Neural crest cell (in vitro differentiated cells): ENCODE data around the gene KCNK16. TPM values are rescaled to one million over a fixed set of nuclear protein-coding genes. Genes with fewer than 3 reads are reported as not detected.
"Not testable (repeated sequence)": the region's sequence is repeated elsewhere in the genome, so short reads cannot be mapped to it uniquely, and the experiment has no call there.

Source experiments
- DNase-seq: peaks from one replicate; pipeline ENCODE4 v3.0.0; 2021; ENCODE audit warnings: low read depth, mixed read lengths, low spot score
- H3K27ac Mint-ChIP-seq: one replicate; pipeline ENCODE4 v1.8.0; 2021; ENCODE audit warnings: mild to moderate bottlenecking, mixed read lengths; ENCODE audit not compliant: unreplicated experiment
- H3K27me3 Mint-ChIP-seq: 2 replicates; pipeline ENCODE4 v1.8.0; 2021; ENCODE audit warnings: low read depth, mild to moderate bottlenecking, mixed read lengths
- H3K36me3 Mint-ChIP-seq: 2 replicates; pipeline ENCODE4 v1.8.0; 2021; ENCODE audit warnings: low read depth, mild to moderate bottlenecking, mixed read lengths
- H3K4me1 Mint-ChIP-seq: 2 replicates; pipeline ENCODE4 v1.8.0; 2021; ENCODE audit warnings: mixed read lengths
- H3K4me3 Mint-ChIP-seq: one replicate; pipeline ENCODE4 v1.8.0; 2021; ENCODE audit warnings: mild to moderate bottlenecking, mixed read lengths
- H3K9me3 Mint-ChIP-seq: 2 replicates; pipeline ENCODE4 v1.8.0; 2021; ENCODE audit warnings: mixed read lengths
- total RNA-seq: library from RNA; stranded (reverse); gene quantifications from 2 replicates; pipeline ENCODE4 v1.2.1, GENCODE V29; 2021
- TF ChIP-seq, protein P1 (sequence below): fragments of 200-600 bp; sonication (generic); conservative IDR thresholded peaks from 2 replicates; pipeline ENCODE4 v1.5.0; 2021; ENCODE audit warnings: antibody characterized with exemption, mild to moderate bottlenecking

KCNK16 gene
- total RNA-seq, 1 donor from 2014 or later: not detected

DNA sequence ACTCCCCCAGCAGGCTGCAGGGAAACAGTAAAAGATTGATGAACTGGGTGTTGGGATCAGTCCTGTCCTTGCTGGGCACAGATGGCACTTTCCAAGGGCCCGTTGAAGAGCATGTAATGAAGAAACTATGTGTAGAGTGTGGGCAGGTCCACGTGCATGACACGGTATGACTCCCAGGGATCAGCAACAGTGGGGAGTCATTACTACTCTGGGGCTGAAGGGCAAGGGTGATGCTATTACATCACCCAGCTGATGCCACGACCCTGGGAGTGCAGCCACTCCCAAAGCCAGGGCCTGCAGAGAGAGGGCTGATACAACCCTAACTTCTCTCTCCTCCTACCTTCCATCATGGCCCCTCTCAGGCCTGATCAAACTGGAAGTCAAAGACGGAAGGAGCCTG is 28.4 kb downstream of the KCNK16 start:
- H3K36me3 Mint-ChIP-seq: no peaks in the 10 kb centered on the region
- H3K4me1 Mint-ChIP-seq: peaks cover 33% of the 10 kb centered on the region
- no peak overlapping the region for H3K27ac Mint-ChIP-seq
- TF ChIP-seq, protein P1, sequence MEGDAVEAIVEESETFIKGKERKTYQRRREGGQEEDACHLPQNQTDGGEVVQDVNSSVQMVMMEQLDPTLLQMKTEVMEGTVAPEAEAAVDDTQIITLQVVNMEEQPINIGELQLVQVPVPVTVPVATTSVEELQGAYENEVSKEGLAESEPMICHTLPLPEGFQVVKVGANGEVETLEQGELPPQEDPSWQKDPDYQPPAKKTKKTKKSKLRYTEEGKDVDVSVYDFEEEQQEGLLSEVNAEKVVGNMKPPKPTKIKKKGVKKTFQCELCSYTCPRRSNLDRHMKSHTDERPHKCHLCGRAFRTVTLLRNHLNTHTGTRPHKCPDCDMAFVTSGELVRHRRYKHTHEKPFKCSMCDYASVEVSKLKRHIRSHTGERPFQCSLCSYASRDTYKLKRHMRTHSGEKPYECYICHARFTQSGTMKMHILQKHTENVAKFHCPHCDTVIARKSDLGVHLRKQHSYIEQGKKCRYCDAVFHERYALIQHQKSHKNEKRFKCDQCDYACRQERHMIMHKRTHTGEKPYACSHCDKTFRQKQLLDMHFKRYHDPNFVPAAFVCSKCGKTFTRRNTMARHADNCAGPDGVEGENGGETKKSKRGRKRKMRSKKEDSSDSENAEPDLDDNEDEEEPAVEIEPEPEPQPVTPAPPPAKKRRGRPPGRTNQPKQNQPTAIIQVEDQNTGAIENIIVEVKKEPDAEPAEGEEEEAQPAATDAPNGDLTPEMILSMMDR: no peak
- H3K4me3 Mint-ChIP-seq: no peak overlapping the region
- H3K9me3 Mint-ChIP-seq: peaks cover 4% of the 10 kb centered on the region
- peaks cover 17% of the 10 kb centered on the region for H3K27me3 Mint-ChIP-seq
- no peak for DNase-seq

DNA sequence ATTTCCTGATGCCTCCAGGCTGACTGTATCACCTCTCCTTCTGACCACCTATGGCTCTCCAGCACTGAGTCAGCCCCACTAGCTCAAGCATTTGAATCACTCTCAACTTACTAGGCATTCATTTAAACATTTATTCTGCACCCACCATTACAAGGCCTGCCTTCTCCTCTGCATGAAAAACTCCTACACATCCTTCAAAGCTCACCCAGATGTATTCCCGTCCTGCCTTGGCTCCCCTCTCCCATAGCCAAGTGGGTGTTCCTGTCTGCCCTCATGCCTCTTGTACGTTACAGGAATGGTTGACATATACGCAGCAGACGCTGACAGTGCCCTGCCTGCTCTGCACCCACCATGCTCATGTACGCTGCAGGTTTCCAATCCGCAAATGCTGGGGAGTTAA is 29.9 kb downstream of the KCNK16 start:
- Mint-ChIP-seq H3K27me3 (peaks cover 17% of the 10 kb centered on the region), H3K36me3 (no peaks in the 10 kb centered on the region), H3K27ac (peak overlapping the region; percentile 70), H3K4me1 (peaks cover 33% of the 10 kb centered on the region), H3K4me3 (no peak overlapping the region), H3K9me3 (peaks cover 9% of the 10 kb centered on the region)
- no peak for DNase-seq
- TF ChIP-seq, protein P1: no peak

DNA sequence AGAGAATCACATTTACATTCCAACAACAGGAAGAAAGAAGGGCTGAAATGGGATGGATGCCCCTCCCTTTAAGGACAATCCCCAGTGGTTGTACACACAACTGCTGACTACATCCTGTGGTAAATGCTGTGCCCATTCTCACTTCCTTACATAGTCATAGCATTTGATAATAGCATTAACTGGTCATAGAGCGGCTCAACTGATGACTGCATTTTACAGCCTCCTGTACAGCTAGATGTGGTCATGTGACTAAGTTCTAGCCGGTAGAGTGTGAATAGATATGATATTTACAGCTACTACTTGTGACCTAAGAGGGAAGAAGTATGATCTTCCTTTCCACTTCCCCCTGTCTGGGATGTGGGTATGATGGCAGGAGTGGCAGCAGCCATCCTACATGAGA is 33.0 kb downstream of the KCNK16 start:
- Mint-ChIP-seq H3K4me1 (peaks cover 7% of the 10 kb centered on the region), H3K27ac (no peak overlapping the region), H3K9me3 (peaks cover 9% of the 10 kb centered on the region), H3K27me3 (peaks cover 17% of the 10 kb centered on the region), H3K4me3 (no peak overlapping the region), H3K36me3 (no peaks in the 10 kb centered on the region)
- TF ChIP-seq, protein P1: no peak
- DNase-seq: no peak

DNA sequence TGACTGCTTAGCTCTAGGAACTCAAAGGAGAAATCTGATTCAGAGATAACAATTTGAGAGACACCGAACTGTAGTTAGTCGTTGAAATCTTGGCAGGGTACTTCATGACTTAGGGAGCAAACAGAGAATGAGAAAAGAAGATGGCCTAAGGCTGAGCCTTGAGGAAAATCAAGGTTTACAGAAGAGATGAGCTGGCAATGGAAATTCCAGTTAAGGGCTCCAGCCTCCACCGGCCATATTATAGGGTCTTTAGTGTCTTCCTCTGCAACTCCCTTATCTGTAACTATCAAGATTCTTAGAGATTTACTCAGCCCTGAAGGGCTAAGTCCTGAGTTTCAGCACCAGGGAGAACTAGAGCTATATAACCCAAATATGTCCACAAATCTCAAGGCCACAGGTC is 34.9 kb downstream of the KCNK16 start:
- Mint-ChIP-seq H3K4me3 (no peak overlapping the region), H3K4me1 (peaks cover 7% of the 10 kb centered on the region), H3K9me3 (peaks cover 9% of the 10 kb centered on the region), H3K27me3 (peaks cover 15% of the 10 kb centered on the region), H3K27ac (no peak overlapping the region), H3K36me3 (no peaks in the 10 kb centered on the region)
- no peak for DNase-seq
- TF ChIP-seq, protein P1: no peak

DNA sequence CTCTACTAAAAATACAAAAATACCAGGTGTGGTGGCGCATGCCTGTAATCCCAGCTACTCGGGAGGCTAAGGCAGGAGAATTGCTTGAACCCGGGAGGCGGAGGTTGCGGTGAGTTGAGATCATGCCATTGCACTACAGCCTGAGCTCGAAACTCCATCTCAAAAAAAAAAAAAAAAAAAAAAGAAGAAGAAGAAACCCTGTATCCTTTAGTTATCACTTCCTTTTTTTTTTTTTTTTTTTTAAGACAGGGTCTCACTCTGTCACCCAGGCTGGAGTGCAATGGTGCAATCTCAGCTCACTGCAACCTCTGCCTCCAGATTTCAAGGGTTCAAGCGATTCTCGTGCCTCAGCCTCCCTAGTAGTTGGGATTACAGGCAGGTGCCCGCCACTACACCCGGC is 35.9 kb downstream of the KCNK16 start:
- H3K36me3 Mint-ChIP-seq, H3K9me3 Mint-ChIP-seq, H3K4me1 Mint-ChIP-seq, H3K27ac Mint-ChIP-seq, DNase-seq, H3K4me3 Mint-ChIP-seq, H3K27me3 Mint-ChIP-seq: not testable (repeated sequence)

DNA sequence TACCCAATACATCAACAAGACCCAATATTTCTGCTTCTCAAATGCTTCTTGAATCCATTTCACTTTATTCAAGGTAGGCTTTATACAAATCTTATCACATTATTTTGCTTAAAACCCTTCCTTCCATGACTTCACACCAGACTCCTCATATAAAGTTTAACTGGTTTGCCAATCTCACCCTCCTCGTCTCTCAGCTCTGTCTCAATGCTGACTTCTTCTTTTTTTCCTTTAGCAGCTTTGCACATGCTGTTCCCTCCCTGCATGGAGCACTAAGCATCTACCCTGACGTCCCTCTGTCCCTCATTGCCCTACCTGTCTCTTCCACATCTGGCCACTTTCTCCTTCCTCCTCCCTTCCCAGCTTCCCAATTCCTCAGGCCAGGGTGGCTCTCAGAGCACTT is 39.7 kb downstream of the KCNK16 start:
- no peak for DNase-seq
- TF ChIP-seq, protein P1: no peak
- Mint-ChIP-seq H3K4me1 (no peaks in the 10 kb centered on the region), H3K27ac (peak overlapping the region; percentile 44), H3K36me3 (no peaks in the 10 kb centered on the region), H3K4me3 (no peak overlapping the region), H3K27me3 (no peaks in the 10 kb centered on the region), H3K9me3 (no peaks in the 10 kb centered on the region)
